Activated T-helper 17 cell treated with anti-CD3 and anti-CD28 coated beads, Interleukin-2, amount 50 U/mL, for 72 hours (primary cell): ENCODE data around the gene HNF1A. TPM values are rescaled to one million over a fixed set of nuclear protein-coding genes. Genes with fewer than 3 reads are reported as not detected.

Experiments
- ATAC-seq: fragments of 150-1000 bp; cut with Tn5 transposase; replicated peaks from 2 replicates; pipeline ENCODE4 v1.10.0; 2021; ENCODE audit warnings: mild to moderate bottlenecking, moderate library complexity
- H3K27ac Mint-ChIP-seq: one replicate; pipeline ENCODE4 v1.8.0; 2022; ENCODE audit warnings: mixed read lengths
- H3K27me3 Mint-ChIP-seq: one replicate; pipeline ENCODE4 v1.8.0; 2022; ENCODE audit warnings: mixed read lengths
- H3K36me3 Mint-ChIP-seq: one replicate; pipeline ENCODE4 v1.8.0; 2022; ENCODE audit warnings: low read depth, mild to moderate bottlenecking, mixed read lengths
- H3K4me1 Mint-ChIP-seq: one replicate; pipeline ENCODE4 v1.8.0; 2022; ENCODE audit warnings: mixed read lengths
- H3K4me3 Mint-ChIP-seq: one replicate; pipeline ENCODE4 v1.8.0; 2022; ENCODE audit warnings: mild to moderate bottlenecking, mixed read lengths
- H3K9me3 Mint-ChIP-seq: one replicate; pipeline ENCODE4 v1.8.0; 2022; ENCODE audit warnings: mixed read lengths
- total RNA-seq, 2 donors: library from RNA; stranded (reverse); gene quantifications; one replicate each; pipeline ENCODE4 v1.2.3, GENCODE V29; 2022

The HNF1A gene
- total RNA-seq, 2 donors from 2014 or later = not detected

GRCh38 chr12:120970310-120970709, 8.0 kb upstream of the HNF1A start:
- no peaks in the 10 kb centered on the region for H3K9me3 Mint-ChIP-seq

GRCh38 chr12:120971299-120972180, 6.8 kb upstream of the HNF1A start:
- no peak overlapping the region for H3K4me3 Mint-ChIP-seq
- peak; percentile 89 for ATAC-seq
- no peaks in the 10 kb centered on the region for H3K36me3 Mint-ChIP-seq
- H3K4me1 Mint-ChIP-seq = peaks cover 4% of the 10 kb centered on the region
- H3K27ac Mint-ChIP-seq = no peak overlapping the region
- H3K27me3 Mint-ChIP-seq = peaks cover 3% of the 10 kb centered on the region
- no peaks in the 10 kb centered on the region for H3K9me3 Mint-ChIP-seq

More at GRCh38 chr12:120970310-120970709, 8.0 kb upstream of the HNF1A start:
- no peak for ATAC-seq
- H3K4me3 Mint-ChIP-seq = no peak overlapping the region
- peaks cover 4% of the 10 kb centered on the region for H3K4me1 Mint-ChIP-seq
- no peaks in the 10 kb centered on the region for H3K36me3 Mint-ChIP-seq
- peaks cover 3% of the 10 kb centered on the region for H3K27me3 Mint-ChIP-seq
- H3K27ac Mint-ChIP-seq = no peak overlapping the region

- Mint-ChIP-seq H3K27me3 (peaks cover 3% of the 10 kb centered on the region), H3K9me3 (no peaks in the 10 kb centered on the region), H3K4me1 (peaks cover 4% of the 10 kb centered on the region), H3K36me3 (no peaks in the 10 kb centered on the region), H3K27ac (no peak overlapping the region), H3K4me3 (no peak overlapping the region)
- no peak for ATAC-seq
Observed at GRCh38 chr12:120972870-120973543, 5.3 kb upstream of the HNF1A start.

GRCh38 chr12:120977531-120978295, 630 bp upstream of the HNF1A start:
- Mint-ChIP-seq H3K4me1 (no peaks in the 10 kb centered on the region), H3K36me3 (no peaks in the 10 kb centered on the region), H3K9me3 (no peaks in the 10 kb centered on the region), H3K27me3 (no peaks in the 10 kb centered on the region), H3K4me3 (no peak overlapping the region), H3K27ac (no peak overlapping the region)
- no peak for ATAC-seq

- no peak overlapping the region for H3K27ac Mint-ChIP-seq
- no peak for ATAC-seq
- H3K36me3 Mint-ChIP-seq = no peaks in the 10 kb centered on the region
- H3K4me3 Mint-ChIP-seq = no peak overlapping the region
- H3K9me3 Mint-ChIP-seq = no peaks in the 10 kb centered on the region
- H3K27me3 Mint-ChIP-seq = no peaks in the 10 kb centered on the region
- H3K4me1 Mint-ChIP-seq = no peaks in the 10 kb centered on the region
Observed at GRCh38 chr12:120979220-120979861, 998 bp downstream of the HNF1A start.

- H3K4me1 Mint-ChIP-seq = no peaks in the 10 kb centered on the region
- no peak for ATAC-seq
- no peaks in the 10 kb centered on the region for H3K27me3 Mint-ChIP-seq
- no peak overlapping the region for H3K27ac Mint-ChIP-seq
- no peak overlapping the region for H3K4me3 Mint-ChIP-seq
- no peaks in the 10 kb centered on the region for H3K9me3 Mint-ChIP-seq
- H3K36me3 Mint-ChIP-seq = no peaks in the 10 kb centered on the region
Observed at GRCh38 chr12:120979862-120980696, 1.7 kb downstream of the HNF1A start.

GRCh38 chr12:120980800-120981368, 2.5 kb downstream of the HNF1A start:
- no peak overlapping the region for H3K4me3 Mint-ChIP-seq
- H3K4me1 Mint-ChIP-seq = no peaks in the 10 kb centered on the region
- no peaks in the 10 kb centered on the region for H3K27me3 Mint-ChIP-seq
- no peak overlapping the region for H3K27ac Mint-ChIP-seq
- H3K36me3 Mint-ChIP-seq = no peaks in the 10 kb centered on the region
- ATAC-seq = no peak
- no peaks in the 10 kb centered on the region for H3K9me3 Mint-ChIP-seq

GRCh38 chr12:120981407-120981941, 3.1 kb downstream of the HNF1A start:
- no peaks in the 10 kb centered on the region for H3K27me3 Mint-ChIP-seq
- no peaks in the 10 kb centered on the region for H3K4me1 Mint-ChIP-seq
- ATAC-seq = no peak
- peak overlapping the region; percentile 31 for H3K27ac Mint-ChIP-seq
- H3K36me3 Mint-ChIP-seq = no peaks in the 10 kb centered on the region
- H3K9me3 Mint-ChIP-seq = no peaks in the 10 kb centered on the region
- H3K4me3 Mint-ChIP-seq = no peak overlapping the region

GRCh38 chr12:120982659-120983058, 4.3 kb downstream of the HNF1A start:
- no peak overlapping the region for H3K27ac Mint-ChIP-seq
- no peaks in the 10 kb centered on the region for H3K4me1 Mint-ChIP-seq
- no peak overlapping the region for H3K4me3 Mint-ChIP-seq
- no peaks in the 10 kb centered on the region for H3K9me3 Mint-ChIP-seq
- H3K27me3 Mint-ChIP-seq = no peaks in the 10 kb centered on the region
- ATAC-seq = no peak
- H3K36me3 Mint-ChIP-seq = no peaks in the 10 kb centered on the region

- Mint-ChIP-seq H3K27ac (no peak overlapping the region), H3K9me3 (no peaks in the 10 kb centered on the region), H3K36me3 (no peaks in the 10 kb centered on the region), H3K27me3 (no peaks in the 10 kb centered on the region), H3K4me1 (no peaks in the 10 kb centered on the region), H3K4me3 (no peak overlapping the region)
- ATAC-seq = no peak
Observed at GRCh38 chr12:120983759-120984158, 5.4 kb downstream of the HNF1A start.

GRCh38 chr12:120984351-120984898, 6.1 kb downstream of the HNF1A start:
- no peak for ATAC-seq
- Mint-ChIP-seq H3K27ac (no peak overlapping the region), H3K27me3 (no peaks in the 10 kb centered on the region), H3K9me3 (no peaks in the 10 kb centered on the region), H3K36me3 (no peaks in the 10 kb centered on the region), H3K4me3 (no peak overlapping the region), H3K4me1 (no peaks in the 10 kb centered on the region)

GRCh38 chr12:120988234-120988633, 9.9 kb downstream of the HNF1A start:
- Mint-ChIP-seq H3K4me3 (no peak overlapping the region), H3K27me3 (peaks cover 4% of the 10 kb centered on the region), H3K27ac (no peak overlapping the region), H3K36me3 (no peaks in the 10 kb centered on the region), H3K9me3 (no peaks in the 10 kb centered on the region), H3K4me1 (no peaks in the 10 kb centered on the region)
- ATAC-seq = no peak

- ATAC-seq = no peak
- no peaks in the 10 kb centered on the region for H3K36me3 Mint-ChIP-seq
- H3K4me3 Mint-ChIP-seq = no peak overlapping the region
- peaks cover 4% of the 10 kb centered on the region for H3K27me3 Mint-ChIP-seq
- H3K9me3 Mint-ChIP-seq = no peaks in the 10 kb centered on the region
- no peak overlapping the region for H3K27ac Mint-ChIP-seq
- no peaks in the 10 kb centered on the region for H3K4me1 Mint-ChIP-seq
Observed at GRCh38 chr12:120988658-120989057, 10.3 kb downstream of the HNF1A start.
